Endothelial cell of umbilical vein (primary cell): ENCODE data around the gene SCNN1B.
"Not testable (repeated sequence)": the region's sequence is repeated elsewhere in the genome, so short reads cannot be mapped to it uniquely, and the experiment has no call there.

Experiments
- FOS ChIP-seq: IDR thresholded peaks from 2 replicates; pipeline ENCODE4 v1.6.1; 2011; ENCODE audit warnings: mild to moderate bottlenecking, low read length, moderate library complexity, borderline replicate concordance; ENCODE audit not compliant: insufficient read depth
- JUN ChIP-seq: IDR thresholded peaks from 2 replicates; pipeline ENCODE4 v1.6.1; 2011; ENCODE audit warnings: borderline replicate concordance, low read depth; ENCODE audit not compliant: insufficient read length, insufficient read depth
- MYC ChIP-seq: IDR thresholded peaks from one replicate; pipeline ENCODE4 v1.6.1; 2011; ENCODE audit warnings: mild to moderate bottlenecking, low read depth, low read length
- POLR2AphosphoS5 ChIP-seq: IDR thresholded peaks from 2 replicates; pipeline ENCODE4 v1.6.1; 2012; ENCODE audit warnings: low read depth, mild to moderate bottlenecking, control low read depth, low read length, moderate library complexity; ENCODE audit not compliant: insufficient read depth

GRCh38 chr16:23389936-23390335, 87.8 kb downstream of the SCNN1B start:
- TF ChIP-seq MYC, POLR2AphosphoS5, JUN, FOS: not testable (repeated sequence)
